22Rv1 (cell line): ENCODE data around the gene KIFC3.

Experiments used
- ZFX ChIP-seq: fragments of 450-650 bp; IDR thresholded peaks from 2 replicates; pipeline ENCODE4 v1.6.1; 2017; ENCODE audit warnings: antibody characterized with exemption, borderline replicate concordance
- TF ChIP-seq, protein P1 (sequence below): fragments of 450-650 bp; IDR thresholded peaks from 2 replicates; pipeline ENCODE4 v1.5.1; 2017; ENCODE audit warnings: mild to moderate bottlenecking

DNA sequence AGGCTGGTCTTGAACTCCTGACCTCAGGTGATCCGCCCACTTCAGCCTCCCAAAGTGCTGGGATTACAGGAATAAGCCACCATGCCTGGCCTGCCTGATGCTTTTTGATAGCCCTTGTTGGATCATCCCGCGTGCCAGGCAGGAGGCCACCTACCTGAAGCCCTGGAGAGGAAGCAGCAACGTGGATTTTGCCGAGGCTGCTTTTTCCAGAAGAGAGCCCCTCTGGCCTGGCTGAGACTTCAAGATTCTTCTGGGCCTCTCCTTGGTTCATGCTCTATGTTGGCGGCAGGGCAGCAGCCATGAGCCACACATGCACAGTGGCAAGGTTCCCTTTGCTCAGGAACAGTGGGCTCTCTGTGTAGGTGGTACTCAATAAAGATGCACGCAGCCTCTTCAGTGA is 55.2 kb downstream of the KIFC3 start:
- TF ChIP-seq, protein P1, sequence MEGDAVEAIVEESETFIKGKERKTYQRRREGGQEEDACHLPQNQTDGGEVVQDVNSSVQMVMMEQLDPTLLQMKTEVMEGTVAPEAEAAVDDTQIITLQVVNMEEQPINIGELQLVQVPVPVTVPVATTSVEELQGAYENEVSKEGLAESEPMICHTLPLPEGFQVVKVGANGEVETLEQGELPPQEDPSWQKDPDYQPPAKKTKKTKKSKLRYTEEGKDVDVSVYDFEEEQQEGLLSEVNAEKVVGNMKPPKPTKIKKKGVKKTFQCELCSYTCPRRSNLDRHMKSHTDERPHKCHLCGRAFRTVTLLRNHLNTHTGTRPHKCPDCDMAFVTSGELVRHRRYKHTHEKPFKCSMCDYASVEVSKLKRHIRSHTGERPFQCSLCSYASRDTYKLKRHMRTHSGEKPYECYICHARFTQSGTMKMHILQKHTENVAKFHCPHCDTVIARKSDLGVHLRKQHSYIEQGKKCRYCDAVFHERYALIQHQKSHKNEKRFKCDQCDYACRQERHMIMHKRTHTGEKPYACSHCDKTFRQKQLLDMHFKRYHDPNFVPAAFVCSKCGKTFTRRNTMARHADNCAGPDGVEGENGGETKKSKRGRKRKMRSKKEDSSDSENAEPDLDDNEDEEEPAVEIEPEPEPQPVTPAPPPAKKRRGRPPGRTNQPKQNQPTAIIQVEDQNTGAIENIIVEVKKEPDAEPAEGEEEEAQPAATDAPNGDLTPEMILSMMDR: no peak
- TF ChIP-seq ZFX: no peak
